Stimulated activated CD4-positive, alpha-beta T cell treated with anti-CD3 and anti-CD28 coated beads, Interleukin-15, amount 100 ng/mL, for 48 hours (primary cell): ENCODE measurements around the gene ING5.

Experiments used
- DNase-seq, 2 donors: peaks; one replicate each; pipeline ENCODE4 v3.0.0-alpha.2; 2020; ENCODE audit warnings: low read depth in 2 of 2

The ING5 gene

DNA sequence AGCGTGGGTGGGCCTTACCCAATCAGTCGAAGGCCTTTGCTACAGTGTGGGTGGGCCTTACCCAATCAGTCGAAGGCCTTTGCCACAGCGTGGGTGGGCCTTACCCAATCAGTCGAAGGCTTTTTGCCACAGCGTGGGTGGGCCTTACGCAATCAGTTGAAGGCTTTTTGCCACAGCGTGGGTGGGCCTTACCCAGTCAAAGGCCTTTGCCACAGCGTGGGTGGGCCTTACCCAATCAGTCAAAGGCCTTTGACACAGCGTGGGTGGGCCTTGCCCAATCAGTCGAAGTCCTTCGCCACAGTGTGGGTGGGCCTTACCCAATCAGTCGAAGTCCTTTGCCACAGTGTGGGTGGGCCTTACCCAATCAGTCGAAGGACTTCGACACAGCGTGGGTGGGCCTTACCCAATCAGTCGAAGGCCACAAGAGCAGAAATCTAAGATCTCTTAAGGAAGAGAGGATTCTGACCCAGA is 58.5 kb downstream of the ING5 start:
- no peak for DNase-seq

- no peak for DNase-seq
Measured at GRCh38 chr2:241762321-241762932, 60.6 kb downstream of the ING5 start.

GRCh38 chr2:241762933-241763369 is 61.1 kb downstream of the ING5 start:
- DNase-seq: peak in 1 of 2 donors; percentile 36

GRCh38 chr2:241763551-241764274 is 61.9 kb downstream of the ING5 start:
- DNase-seq: no peak

- no peak for DNase-seq
Measured at GRCh38 chr2:241764275-241765241, 62.7 kb downstream of the ING5 start.

DNA sequence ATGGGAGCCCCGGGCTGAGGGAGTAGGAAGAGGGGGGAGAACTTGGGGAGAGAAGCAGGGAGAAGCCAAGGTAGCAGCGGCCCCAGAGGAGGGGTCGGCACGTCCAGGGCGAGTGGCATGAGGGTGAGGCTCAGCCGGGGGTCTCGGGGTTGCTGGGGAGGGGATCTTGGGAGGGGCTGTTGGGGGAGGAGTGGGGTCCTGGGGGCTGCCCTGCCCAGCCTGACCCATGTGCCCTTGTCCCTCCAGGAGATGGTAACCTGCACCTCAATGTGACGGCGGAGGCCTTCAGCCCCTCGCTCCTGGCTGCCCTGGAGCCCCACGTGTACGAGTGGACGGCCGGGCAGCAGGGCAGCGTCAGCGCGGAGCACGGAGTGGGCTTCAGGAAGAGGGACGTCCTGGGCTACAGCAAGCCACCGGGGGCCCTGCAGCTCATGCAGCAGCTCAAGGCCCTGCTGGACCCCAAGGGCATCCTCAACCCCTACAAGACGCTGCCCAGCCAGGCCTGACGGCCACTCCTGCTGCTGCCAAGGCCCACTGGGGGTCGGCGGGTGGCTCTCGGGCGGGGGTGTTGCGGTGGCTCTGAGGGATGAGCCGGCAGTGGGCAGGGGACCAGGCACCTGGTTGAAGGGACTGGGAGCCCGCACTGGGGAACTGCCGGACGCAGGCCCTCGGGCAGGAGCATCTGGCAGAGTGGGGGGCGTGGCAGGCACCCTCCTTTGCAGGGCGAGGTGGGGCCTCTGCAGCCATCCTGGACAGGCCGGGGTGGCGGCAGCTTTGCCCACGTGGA is 65.8 kb downstream of the ING5 start:
- DNase-seq: no peak

DNA sequence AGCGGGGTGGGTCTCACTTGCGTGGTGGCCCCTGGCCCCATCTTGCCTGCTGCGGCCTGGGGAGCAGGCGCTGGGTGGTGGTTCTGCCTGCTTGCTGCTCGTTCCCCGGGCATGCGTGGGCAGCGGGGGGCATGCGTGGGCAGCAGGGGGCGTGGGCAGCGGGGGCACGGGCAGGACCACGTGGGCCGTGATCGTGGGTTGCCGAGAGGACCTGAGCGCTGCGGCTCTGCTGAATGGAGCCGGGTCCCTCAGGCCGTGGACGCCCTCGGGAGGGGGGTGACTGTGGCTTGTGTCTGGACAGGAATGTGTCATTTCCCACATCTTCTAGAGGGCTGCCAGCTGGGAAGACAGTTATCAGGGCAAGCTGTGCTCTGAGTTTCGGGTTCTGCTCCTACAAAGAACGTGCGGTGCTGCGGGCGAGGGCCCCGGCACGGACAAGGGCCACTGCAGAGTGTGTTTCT is 66.4 kb downstream of the ING5 start:
- DNase-seq: no peak

DNA sequence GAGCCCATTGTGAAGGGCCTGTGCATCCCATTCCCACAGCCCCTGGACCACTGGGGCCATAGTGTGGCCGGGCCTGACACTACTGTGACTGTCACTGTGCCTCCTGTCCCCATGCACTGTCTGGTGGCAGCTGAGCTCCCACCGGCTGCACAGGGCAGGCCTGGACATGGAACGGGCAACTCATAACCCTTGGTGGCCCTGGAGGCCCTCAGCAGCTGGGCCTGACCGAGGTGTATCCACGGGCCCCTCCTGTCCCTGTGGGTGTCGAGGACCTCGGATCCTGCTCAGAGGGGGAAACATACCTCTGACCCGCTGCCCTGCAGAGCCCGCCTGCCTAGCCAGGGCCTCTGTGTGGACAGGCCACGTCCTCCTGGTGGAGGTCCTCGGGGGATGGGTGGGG is 67.0 kb downstream of the ING5 start:
- DNase-seq: no peak

- DNase-seq: no peak
Measured at GRCh38 chr2:241769819-241770184, 68.0 kb downstream of the ING5 start.

DNA sequence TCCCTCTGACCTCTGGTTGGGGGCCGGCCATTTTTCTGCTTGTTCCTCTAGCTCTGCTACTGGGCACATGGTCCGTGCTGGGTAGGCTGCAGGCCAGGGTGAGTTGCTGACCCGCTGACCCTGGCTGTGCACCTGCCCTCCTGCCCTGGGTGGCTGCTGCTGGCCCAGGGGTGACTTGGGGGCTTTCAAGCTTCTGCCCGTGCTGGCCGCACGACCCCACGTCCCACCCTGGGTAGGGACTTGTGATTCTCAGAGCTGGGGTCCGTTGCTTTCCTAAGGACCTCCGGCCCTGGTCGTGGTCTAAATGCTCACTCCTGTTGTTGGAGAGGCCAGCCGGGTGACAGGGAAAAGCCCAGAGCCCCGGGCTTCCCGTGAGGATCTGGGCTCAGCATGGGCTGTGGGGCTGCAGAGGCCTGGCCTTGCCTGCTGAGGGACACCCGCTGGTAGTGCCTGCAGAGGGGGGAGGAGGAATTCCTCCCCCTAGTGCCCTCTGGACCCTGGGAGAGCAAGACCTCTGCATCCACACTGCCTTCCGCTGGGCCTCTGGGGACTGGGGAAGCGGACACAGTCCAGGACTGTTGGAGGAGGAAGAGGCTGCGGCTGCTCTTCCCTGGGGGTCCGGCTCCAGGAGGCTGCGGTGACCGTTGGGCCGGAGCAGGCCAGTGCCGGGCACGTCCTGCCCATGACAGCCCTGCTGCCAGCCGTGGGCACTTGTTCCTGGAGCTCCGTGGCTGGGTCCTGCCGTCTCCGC is 68.5 kb downstream of the ING5 start:
- DNase-seq: no peak

DNA sequence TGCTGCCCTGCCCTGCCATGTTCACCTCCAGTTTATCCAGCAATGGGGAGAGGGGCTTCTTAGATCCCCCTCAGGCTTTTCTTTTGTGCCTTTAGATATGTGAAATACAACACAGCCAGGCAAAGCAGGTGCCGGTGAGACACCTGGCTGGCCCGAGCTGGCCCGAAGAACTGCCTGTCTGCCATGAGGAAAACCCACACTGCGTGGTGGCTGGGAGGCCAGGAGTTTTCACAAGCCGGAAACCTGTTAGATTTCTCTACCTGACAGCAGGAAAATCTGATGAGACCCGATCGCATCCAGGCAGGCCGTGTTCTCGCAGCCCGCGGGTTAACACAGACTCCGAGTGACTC is 69.1 kb downstream of the ING5 start:
- DNase-seq: no peak

- DNase-seq: no peak
Measured at GRCh38 chr2:241771286-241772062, 69.6 kb downstream of the ING5 start.

- no peak for DNase-seq
Measured at GRCh38 chr2:241772063-241772499, 70.2 kb downstream of the ING5 start.

- DNase-seq: no peak
Measured at GRCh38 chr2:241773511-241774418, 71.9 kb downstream of the ING5 start.

GRCh38 chr2:241774419-241775222 is 72.8 kb downstream of the ING5 start:
- DNase-seq: no peak

- DNase-seq: no peak
Measured at GRCh38 chr2:241775223-241776177, 73.7 kb downstream of the ING5 start.
